ENCODE measurements around the gene PHYKPL. TPM values are rescaled to one million over a fixed set of nuclear protein-coding genes. Genes with fewer than 3 reads are reported as not detected.
A peak's percentile ranks its signal among the peaks of the same experiment; 100 is the strongest.

PHYKPL gene
- total RNA-seq, 1 experiment from 2014 or later: 43.9 TPM

DNA sequence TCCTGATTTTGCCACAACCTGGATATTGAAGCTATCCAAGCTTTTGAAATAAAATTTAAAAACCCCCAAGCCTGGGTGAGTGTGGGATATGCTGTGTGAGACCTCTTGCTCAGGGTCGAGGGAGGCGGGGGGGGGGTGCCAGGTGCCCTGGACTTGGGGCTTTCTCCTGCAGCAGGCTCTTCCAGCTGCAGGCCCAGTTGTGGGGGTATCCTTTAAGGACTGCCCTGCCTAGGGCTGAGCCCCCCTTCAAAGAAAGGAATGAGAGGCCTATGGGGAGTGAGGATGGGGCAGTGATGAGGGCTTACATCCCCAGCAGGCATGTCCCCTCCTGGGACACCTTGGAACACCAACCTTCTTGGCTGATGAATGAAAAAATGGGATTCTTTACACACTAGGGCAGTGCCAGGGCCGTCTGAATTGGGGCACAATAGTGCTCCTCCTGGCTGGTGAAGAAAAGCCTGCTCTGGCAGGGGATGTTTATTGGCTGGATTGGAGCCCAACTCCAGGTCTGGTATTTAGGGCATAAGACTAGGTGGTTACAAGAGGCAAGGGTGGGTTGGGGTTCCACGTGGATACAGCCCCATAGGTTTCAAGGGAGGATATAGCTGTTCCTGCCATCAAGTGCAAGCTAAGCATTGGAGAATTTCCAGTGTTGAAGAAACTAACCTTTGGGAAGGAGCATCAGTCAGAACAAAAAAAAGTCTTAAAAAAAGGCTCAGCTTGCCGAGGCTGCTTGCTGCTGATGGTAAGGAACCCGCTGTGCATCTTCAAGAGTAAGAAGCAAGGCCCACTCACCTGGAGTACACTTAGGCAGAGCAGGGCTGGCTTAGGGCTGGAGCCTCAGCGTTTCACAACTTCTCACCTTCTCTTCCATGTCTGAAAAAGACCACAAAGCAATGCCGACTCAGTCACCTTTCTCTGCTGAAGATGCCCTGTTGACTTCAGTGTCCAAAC, 21.2 kb downstream of the PHYKPL start:
- H3K9me3 ChIP-seq (ENCODE audit: low read depth, low read length, poor library complexity, severe bottlenecking): no peaks in the 10 kb centered on the region
- peaks cover 18% of the 10 kb centered on the region for H3K4me1 ChIP-seq (ENCODE audit: insufficient read depth, low read length, poor library complexity, severe bottlenecking)
- CTCF ChIA-PET: no interaction called here
- H3K27ac ChIP-seq (ENCODE audit: low read depth, low read length, poor library complexity, severe bottlenecking): no peak overlapping the region
- no peak overlapping the region for H3K4me3 ChIP-seq (ENCODE audit: low read depth, low read length, poor library complexity, severe bottlenecking)
- intact Hi-C loops (cut with micrococcal nuclease; ENCODE audit: unreplicated experiment): no loop called here
- H3K27me3 ChIP-seq (replicated peaks; ENCODE audit: insufficient read depth, low read depth, low read length, poor library complexity): no peaks in the 10 kb centered on the region
- TF ChIP-seq, protein P1, sequence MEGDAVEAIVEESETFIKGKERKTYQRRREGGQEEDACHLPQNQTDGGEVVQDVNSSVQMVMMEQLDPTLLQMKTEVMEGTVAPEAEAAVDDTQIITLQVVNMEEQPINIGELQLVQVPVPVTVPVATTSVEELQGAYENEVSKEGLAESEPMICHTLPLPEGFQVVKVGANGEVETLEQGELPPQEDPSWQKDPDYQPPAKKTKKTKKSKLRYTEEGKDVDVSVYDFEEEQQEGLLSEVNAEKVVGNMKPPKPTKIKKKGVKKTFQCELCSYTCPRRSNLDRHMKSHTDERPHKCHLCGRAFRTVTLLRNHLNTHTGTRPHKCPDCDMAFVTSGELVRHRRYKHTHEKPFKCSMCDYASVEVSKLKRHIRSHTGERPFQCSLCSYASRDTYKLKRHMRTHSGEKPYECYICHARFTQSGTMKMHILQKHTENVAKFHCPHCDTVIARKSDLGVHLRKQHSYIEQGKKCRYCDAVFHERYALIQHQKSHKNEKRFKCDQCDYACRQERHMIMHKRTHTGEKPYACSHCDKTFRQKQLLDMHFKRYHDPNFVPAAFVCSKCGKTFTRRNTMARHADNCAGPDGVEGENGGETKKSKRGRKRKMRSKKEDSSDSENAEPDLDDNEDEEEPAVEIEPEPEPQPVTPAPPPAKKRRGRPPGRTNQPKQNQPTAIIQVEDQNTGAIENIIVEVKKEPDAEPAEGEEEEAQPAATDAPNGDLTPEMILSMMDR (conservative IDR thresholded peaks at IDR 0.05; ENCODE audit: low read depth, low read length): no peak
- TF ChIP-seq EZH2 (IDR thresholded peaks at IDR 0.05; ENCODE audit: borderline replicate concordance, low read depth, low read length, poor library complexity, severe bottlenecking): no peak
- DNase-seq (ENCODE audit: low spot score): no peak
- POLR2A ChIA-PET (ENCODE audit: low non-redundant PET): interaction anchor here (0.7 kb wide), 1 partner anchor 19 kb away, joined by 3 read pairs; no protein-coding TSS in a partner anchor
- peaks cover 94% of the 10 kb centered on the region for H3K36me3 ChIP-seq (ENCODE audit: insufficient read depth, low read length, poor library complexity, severe bottlenecking)
- BruUV-seq (replicated peaks): no TSS peak

DNA sequence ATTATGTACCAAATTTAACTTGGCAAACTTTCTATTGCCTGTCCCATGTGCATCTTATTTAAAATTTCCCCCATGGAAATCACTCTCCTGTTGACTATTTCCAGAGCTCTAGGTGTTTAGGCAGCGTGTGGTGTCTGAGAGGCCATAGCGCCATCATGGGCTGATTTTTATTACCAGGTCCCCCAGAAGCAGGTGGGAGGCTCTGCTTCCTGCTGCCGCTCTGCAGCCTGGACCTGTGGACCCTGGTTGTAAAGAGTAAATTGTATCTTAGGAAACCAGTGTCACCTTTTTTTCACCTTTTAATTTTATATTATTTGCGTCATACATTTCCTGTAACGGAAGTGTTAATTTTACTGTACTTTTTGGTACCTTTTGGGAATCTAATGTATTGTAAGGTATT, 21.9 kb downstream of the PHYKPL start:
- no peak overlapping the region for H3K4me3 ChIP-seq (ENCODE audit: low read depth, low read length, poor library complexity, severe bottlenecking)
- BruUV-seq (replicated peaks): TSS peak; percentile 43
- no peaks in the 10 kb centered on the region for H3K27me3 ChIP-seq (replicated peaks; ENCODE audit: insufficient read depth, low read depth, low read length, poor library complexity)
- H3K4me1 ChIP-seq (ENCODE audit: insufficient read depth, low read length, poor library complexity, severe bottlenecking): peaks cover 18% of the 10 kb centered on the region
- DNase-seq (ENCODE audit: low spot score): no peak
- H3K27ac ChIP-seq (ENCODE audit: low read depth, low read length, poor library complexity, severe bottlenecking): no peak overlapping the region
- H3K9me3 ChIP-seq (ENCODE audit: low read depth, low read length, poor library complexity, severe bottlenecking): no peaks in the 10 kb centered on the region
- intact Hi-C loops (cut with micrococcal nuclease; ENCODE audit: unreplicated experiment): no loop called here
- TF ChIP-seq, protein P1 (conservative IDR thresholded peaks at IDR 0.05; ENCODE audit: low read depth, low read length): no peak
- TF ChIP-seq EZH2 (IDR thresholded peaks at IDR 0.05; ENCODE audit: borderline replicate concordance, low read depth, low read length, poor library complexity, severe bottlenecking): no peak
- CTCF ChIA-PET: no interaction called here
- POLR2A ChIA-PET (ENCODE audit: low non-redundant PET): interaction anchor here (0.7 kb wide), 1 partner anchor 20 kb away, joined by 3 read pairs; no protein-coding TSS in a partner anchor
- H3K36me3 ChIP-seq (ENCODE audit: insufficient read depth, low read length, poor library complexity, severe bottlenecking): peaks cover 94% of the 10 kb centered on the region

DNA sequence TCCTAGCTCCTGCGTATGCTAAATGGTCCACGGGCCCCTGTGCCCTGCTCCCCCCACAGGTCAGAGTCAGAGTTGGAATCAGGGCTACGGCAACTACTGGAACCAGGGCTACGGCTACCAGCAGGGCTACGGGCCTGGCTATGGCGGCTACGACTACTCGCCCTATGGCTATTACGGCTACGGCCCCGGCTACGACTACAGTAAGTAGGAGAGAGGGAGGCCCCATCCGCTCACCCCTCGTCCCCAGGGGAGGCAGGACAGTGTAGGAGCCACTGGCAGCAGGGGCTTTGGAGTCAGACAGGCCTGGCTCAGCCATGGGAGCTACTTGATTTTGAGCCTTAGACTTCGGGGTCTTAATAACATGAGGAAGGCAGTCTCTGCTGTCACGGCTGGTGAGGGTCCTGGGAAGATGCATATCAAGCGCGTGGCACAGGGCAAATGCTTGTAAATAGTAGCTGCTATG, 22.5 kb downstream of the PHYKPL start:
- peaks cover 93% of the 10 kb centered on the region for H3K36me3 ChIP-seq (ENCODE audit: insufficient read depth, low read length, poor library complexity, severe bottlenecking)
- H3K4me1 ChIP-seq (ENCODE audit: insufficient read depth, low read length, poor library complexity, severe bottlenecking): peaks cover 12% of the 10 kb centered on the region
- no peak for TF ChIP-seq EZH2 (IDR thresholded peaks at IDR 0.05; ENCODE audit: borderline replicate concordance, low read depth, low read length, poor library complexity, severe bottlenecking)
- TF ChIP-seq, protein P1 (conservative IDR thresholded peaks at IDR 0.05; ENCODE audit: low read depth, low read length): no peak
- no peaks in the 10 kb centered on the region for H3K27me3 ChIP-seq (replicated peaks; ENCODE audit: insufficient read depth, low read depth, low read length, poor library complexity)
- no TSS peak for BruUV-seq (replicated peaks)
- H3K4me3 ChIP-seq (ENCODE audit: low read depth, low read length, poor library complexity, severe bottlenecking): no peak overlapping the region
- DNase-seq (ENCODE audit: low spot score): no peak
- POLR2A ChIA-PET (ENCODE audit: low non-redundant PET): no interaction called here
- intact Hi-C loops (cut with micrococcal nuclease; ENCODE audit: unreplicated experiment): no loop called here
- CTCF ChIA-PET: no interaction called here
- H3K27ac ChIP-seq (ENCODE audit: low read depth, low read length, poor library complexity, severe bottlenecking): no peak overlapping the region
- H3K9me3 ChIP-seq (ENCODE audit: low read depth, low read length, poor library complexity, severe bottlenecking): no peaks in the 10 kb centered on the region
